HepG2 (cell line): ENCODE data around the gene INO80E. TPM values are rescaled to one million over a fixed set of nuclear protein-coding genes. Genes with fewer than 3 reads are reported as not detected.

Experiments used
- BRD4 ChIP-seq: sonication (generic); formaldehyde crosslinking; IDR thresholded peaks from 2 replicates; pipeline ENCODE4 v1.4.0; 2020; ENCODE audit warnings: missing genetic modification reagents
- DPF2 ChIP-seq: sonication (generic); formaldehyde crosslinking; IDR thresholded peaks from 2 replicates; pipeline ENCODE4 v1.4.0; 2020; ENCODE audit warnings: mild to moderate bottlenecking, low read depth, missing genetic modification reagents, borderline replicate concordance
- FIP1L1 ChIP-seq: fragments of 200-400 bp; formaldehyde crosslinking; IDR thresholded peaks from 2 replicates; pipeline ENCODE4 v1.6.1; 2018; ENCODE audit warnings: low read depth, mild to moderate bottlenecking, low read length, moderate library complexity, borderline replicate concordance; ENCODE audit not compliant: insufficient read depth
- JUN ChIP-seq: sonication (generic); formaldehyde crosslinking; IDR thresholded peaks from 2 replicates; pipeline ENCODE4 v1.4.0; 2020; ENCODE audit warnings: mild to moderate bottlenecking, missing genetic modification reagents
- MYNN ChIP-seq: sonication (generic); formaldehyde crosslinking; IDR thresholded peaks from 2 replicates; pipeline ENCODE4 v1.4.0; 2020; ENCODE audit warnings: mild to moderate bottlenecking, low read depth, missing genetic modification reagents
- PRDM4 ChIP-seq: sonication (generic); formaldehyde crosslinking; IDR thresholded peaks from 2 replicates; pipeline ENCODE4 v1.9.0; 2021; ENCODE audit warnings: missing genetic modification reagents, borderline replicate concordance
- RFXAP ChIP-seq: sonication (generic); formaldehyde crosslinking; IDR thresholded peaks from 2 replicates; pipeline ENCODE4 v1.4.0; 2020; ENCODE audit warnings: missing genetic modification reagents, borderline replicate concordance
- SALL2 ChIP-seq: sonication (generic); formaldehyde crosslinking; IDR thresholded peaks from 2 replicates; pipeline ENCODE4 v1.8.1; 2023; ENCODE audit warnings: mild to moderate bottlenecking, missing genetic modification reagents, inconsistent platforms
- SRY ChIP-seq: sonication (generic); formaldehyde crosslinking; IDR thresholded peaks from 2 replicates; pipeline ENCODE4 v1.8.0; 2022; ENCODE audit warnings: mild to moderate bottlenecking, missing genetic modification reagents
- ZBTB42 ChIP-seq: sonication (generic); formaldehyde crosslinking; IDR thresholded peaks from 2 replicates; pipeline ENCODE4 v1.5.0; 2020; ENCODE audit warnings: mild to moderate bottlenecking, missing genetic modification reagents
- ZBTB49 ChIP-seq: sonication (generic); formaldehyde crosslinking; IDR thresholded peaks from 2 replicates; pipeline ENCODE4 v1.4.0; 2020; ENCODE audit warnings: missing genetic modification reagents, borderline replicate concordance
- ZC3H13 ChIP-seq: sonication (generic); formaldehyde crosslinking; IDR thresholded peaks from 2 replicates; pipeline ENCODE4 v1.8.1; 2023; ENCODE audit warnings: mild to moderate bottlenecking, missing genetic modification reagents, moderate library complexity
- ZMYM3 ChIP-seq: sonication (generic); formaldehyde crosslinking; IDR thresholded peaks from 2 replicates; pipeline ENCODE4 v1.5.1; 2020; ENCODE audit warnings: mild to moderate bottlenecking, missing genetic modification reagents
- ZNF281 ChIP-seq: sonication (generic); formaldehyde crosslinking; IDR thresholded peaks from 2 replicates; pipeline ENCODE4 v1.4.0; 2020; ENCODE audit warnings: missing genetic modification reagents, borderline replicate concordance
- ZNF782 ChIP-seq: sonication (generic); formaldehyde crosslinking; IDR thresholded peaks from 2 replicates; pipeline ENCODE4 v1.4.0; 2020; ENCODE audit warnings: missing genetic modification reagents, mild to moderate bottlenecking, borderline replicate concordance
- polyA plus RNA-seq, 8 experiments: library from polyadenylated mRNA; depleted of rRNA in 3 of 8; stranded (reverse) in 7 of 8; unstranded in 1 of 8; fragments of >200 nt; fragmentation: Illumina TruSeq in 4 of 8; extraction: Trizol in 4 of 8; gene quantifications; 2 replicates each; pipeline versions ENCODE4 v1.2.1 to v1.2.3, GENCODE V29; 2011 to 2016; ENCODE audit warnings: low read depth in 4 of 8, missing spikeins in 1 of 8, mixed read lengths in 1 of 8; ENCODE audit not compliant: insufficient read depth in 1 of 8
- total RNA-seq, 5 experiments: library from RNA; depleted of rRNA; stranded (reverse); fragments of >200 nt; fragmentation: Illumina TruSeq; extraction: Trizol; gene quantifications; 2 replicates each; pipeline ENCODE4 v1.2.3, GENCODE V29; 2016; ENCODE audit warnings: low read depth in 1 of 5
- TF ChIP-seq, protein P1 (sequence below): sonication (generic); formaldehyde crosslinking; IDR thresholded peaks from 2 replicates; pipeline ENCODE4 v1.5.0; 2020; ENCODE audit warnings: mild to moderate bottlenecking, missing genetic modification reagents
- TF ChIP-seq, protein P2 (sequence below): sonication (generic); formaldehyde crosslinking; IDR thresholded peaks from 2 replicates; pipeline ENCODE4 v1.5.0; 2020; ENCODE audit warnings: mild to moderate bottlenecking, low read depth, missing genetic modification reagents, borderline replicate concordance

The INO80E gene
- total and polyA plus RNA-seq, 2 of the 13 experiments (the other 11 are each of a cell fraction or from before 2014, with no cell fraction given), result 25.8 to 45.6 TPM

GRCh38 chr16:29995911-29996765, at the start of gene INO80E (continued):
- peak; percentile 95 for TF ChIP-seq SALL2 (CRISPR knock-in tag)
- TF ChIP-seq ZC3H13 (CRISPR knock-in tag), result no peak
- TF ChIP-seq DPF2, result no peak; the same call in 1 of the 2 replicates
- TF ChIP-seq ZNF782, result no peak
- peak; percentile 3; the same call in 1 of the 2 replicates for TF ChIP-seq ZBTB49 (CRISPR knock-in tag)
- peak; percentile 55 for TF ChIP-seq ZMYM3 (CRISPR knock-in tag)
- no peak for TF ChIP-seq FIP1L1
- TF ChIP-seq ZBTB42 (CRISPR knock-in tag), result no peak
- 0 out of 2 replicates have a peak, but pooled peaks have one; percentile 17 for TF ChIP-seq SRY (CRISPR knock-in tag)
- TF ChIP-seq RFXAP (CRISPR knock-in tag), result peak; percentile 91
- TF ChIP-seq ZNF281 (CRISPR knock-in tag), result peak; percentile 2; the same call in 1 of the 2 replicates
- TF ChIP-seq PRDM4 (CRISPR knock-in tag), result no peak
- peak; percentile 50 for TF ChIP-seq BRD4 (CRISPR knock-in tag)
- TF ChIP-seq, protein P1, sequence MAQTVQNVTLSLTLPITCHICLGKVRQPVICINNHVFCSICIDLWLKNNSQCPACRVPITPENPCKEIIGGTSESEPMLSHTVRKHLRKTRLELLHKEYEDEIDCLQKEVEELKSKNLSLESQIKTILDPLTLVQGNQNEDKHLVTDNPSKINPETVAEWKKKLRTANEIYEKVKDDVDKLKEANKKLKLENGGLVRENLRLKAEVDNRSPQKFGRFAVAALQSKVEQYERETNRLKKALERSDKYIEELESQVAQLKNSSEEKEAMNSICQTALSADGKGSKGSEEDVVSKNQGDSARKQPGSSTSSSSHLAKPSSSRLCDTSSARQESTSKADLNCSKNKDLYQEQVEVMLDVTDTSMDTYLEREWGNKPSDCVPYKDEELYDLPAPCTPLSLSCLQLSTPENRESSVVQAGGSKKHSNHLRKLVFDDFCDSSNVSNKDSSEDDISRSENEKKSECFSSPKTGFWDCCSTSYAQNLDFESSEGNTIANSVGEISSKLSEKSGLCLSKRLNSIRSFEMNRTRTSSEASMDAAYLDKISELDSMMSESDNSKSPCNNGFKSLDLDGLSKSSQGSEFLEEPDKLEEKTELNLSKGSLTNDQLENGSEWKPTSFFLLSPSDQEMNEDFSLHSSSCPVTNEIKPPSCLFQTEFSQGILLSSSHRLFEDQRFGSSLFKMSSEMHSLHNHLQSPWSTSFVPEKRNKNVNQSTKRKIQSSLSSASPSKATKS, result peak; percentile 92; the same call in 1 of the 2 replicates
- TF ChIP-seq, protein P2, sequence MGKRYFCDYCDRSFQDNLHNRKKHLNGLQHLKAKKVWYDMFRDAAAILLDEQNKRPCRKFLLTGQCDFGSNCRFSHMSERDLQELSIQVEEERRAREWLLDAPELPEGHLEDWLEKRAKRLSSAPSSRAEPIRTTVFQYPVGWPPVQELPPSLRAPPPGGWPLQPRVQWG (CRISPR knock-in tag), result no peak
- no peak; the same call in 1 of the 2 replicates for TF ChIP-seq JUN
- no peak for TF ChIP-seq MYNN (CRISPR knock-in tag)
